ENCODE measurements around the gene CXCR1.

The CXCR1 gene

DNA sequence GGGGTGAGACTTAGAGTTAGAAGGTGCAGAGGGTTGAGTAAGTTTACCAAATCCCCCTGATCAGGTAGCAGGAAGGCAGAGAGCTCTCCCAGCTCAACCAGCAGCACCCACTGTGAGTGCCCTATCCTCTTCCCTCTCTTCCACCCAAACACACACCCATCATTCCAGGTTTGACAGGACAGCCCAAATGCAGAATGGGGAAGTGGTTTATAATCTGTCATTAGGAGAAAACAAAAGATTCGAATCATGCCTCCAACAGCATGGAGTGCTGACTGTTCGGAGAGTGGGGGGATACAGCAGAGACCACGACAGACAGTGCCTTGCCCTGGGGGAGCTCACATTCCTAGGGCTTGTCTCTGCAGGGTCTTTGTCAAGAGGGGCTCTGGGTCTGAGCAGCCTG, 29.2 kb downstream of the CXCR1 start:
- H4K20me1 ChIP-seq (ENCODE audit: insufficient read depth, low read length), result no peaks in the 10 kb centered on the region
- no peaks in the 10 kb centered on the region for H3K4me1 ChIP-seq (ENCODE audit: insufficient read depth, low read length, severe bottlenecking)
- no peak overlapping the region for H3K9ac ChIP-seq (ENCODE audit: low read length)
- H3K4me3 ChIP-seq (ENCODE audit: low read depth, low read length, poor library complexity, severe bottlenecking), result no peak overlapping the region
- no peaks in the 10 kb centered on the region for H3K9me2 ChIP-seq (ENCODE audit: low read depth, low read length)
- no peaks in the 10 kb centered on the region for H3K36me3 ChIP-seq (ENCODE audit: insufficient read depth, low read length)
- H2AFZ ChIP-seq (ENCODE audit: low read length), result no peak overlapping the region
- H3K27ac ChIP-seq (ENCODE audit: low read depth, low read length, poor library complexity, severe bottlenecking), result no peak overlapping the region
- TF ChIP-seq, protein P1, sequence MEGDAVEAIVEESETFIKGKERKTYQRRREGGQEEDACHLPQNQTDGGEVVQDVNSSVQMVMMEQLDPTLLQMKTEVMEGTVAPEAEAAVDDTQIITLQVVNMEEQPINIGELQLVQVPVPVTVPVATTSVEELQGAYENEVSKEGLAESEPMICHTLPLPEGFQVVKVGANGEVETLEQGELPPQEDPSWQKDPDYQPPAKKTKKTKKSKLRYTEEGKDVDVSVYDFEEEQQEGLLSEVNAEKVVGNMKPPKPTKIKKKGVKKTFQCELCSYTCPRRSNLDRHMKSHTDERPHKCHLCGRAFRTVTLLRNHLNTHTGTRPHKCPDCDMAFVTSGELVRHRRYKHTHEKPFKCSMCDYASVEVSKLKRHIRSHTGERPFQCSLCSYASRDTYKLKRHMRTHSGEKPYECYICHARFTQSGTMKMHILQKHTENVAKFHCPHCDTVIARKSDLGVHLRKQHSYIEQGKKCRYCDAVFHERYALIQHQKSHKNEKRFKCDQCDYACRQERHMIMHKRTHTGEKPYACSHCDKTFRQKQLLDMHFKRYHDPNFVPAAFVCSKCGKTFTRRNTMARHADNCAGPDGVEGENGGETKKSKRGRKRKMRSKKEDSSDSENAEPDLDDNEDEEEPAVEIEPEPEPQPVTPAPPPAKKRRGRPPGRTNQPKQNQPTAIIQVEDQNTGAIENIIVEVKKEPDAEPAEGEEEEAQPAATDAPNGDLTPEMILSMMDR (IDR thresholded peaks at IDR 0.05; ENCODE audit: low read length), result no peak
- no peak for TF ChIP-seq EZH2 (IDR thresholded peaks at IDR 0.05; ENCODE audit: borderline replicate concordance, low read length)
- no peak overlapping the region for H3K4me2 ChIP-seq (ENCODE audit: low read length)
- no peaks in the 10 kb centered on the region for H3F3A ChIP-seq (ENCODE audit: insufficient read depth, low read length)
- no peaks in the 10 kb centered on the region for H3K79me2 ChIP-seq (ENCODE audit: insufficient read depth, low read length)
- H3K27me3 ChIP-seq (ENCODE audit: insufficient read depth, low read length), result no peaks in the 10 kb centered on the region
- H3K9me3 ChIP-seq (ENCODE audit: low read length), result no peaks in the 10 kb centered on the region

- no peaks in the 10 kb centered on the region for H3K9me3 ChIP-seq (ENCODE audit: low read length)
- no peak overlapping the region for H3K4me3 ChIP-seq (ENCODE audit: low read depth, low read length, poor library complexity, severe bottlenecking)
- no peak overlapping the region for H3K4me2 ChIP-seq (ENCODE audit: low read length)
- H3F3A ChIP-seq (ENCODE audit: insufficient read depth, low read length), result no peaks in the 10 kb centered on the region
- peaks cover 18% of the 10 kb centered on the region for H3K27me3 ChIP-seq (ENCODE audit: insufficient read depth, low read length)
- H3K9me2 ChIP-seq (ENCODE audit: low read depth, low read length), result no peaks in the 10 kb centered on the region
- H2AFZ ChIP-seq (ENCODE audit: low read length), result no peak overlapping the region
- H4K20me1 ChIP-seq (ENCODE audit: insufficient read depth, low read length), result no peaks in the 10 kb centered on the region
- no peaks in the 10 kb centered on the region for H3K4me1 ChIP-seq (ENCODE audit: insufficient read depth, low read length, severe bottlenecking)
- TF ChIP-seq EZH2 (IDR thresholded peaks at IDR 0.05; ENCODE audit: borderline replicate concordance, low read length), result no peak
- TF ChIP-seq, protein P1 (IDR thresholded peaks at IDR 0.05; ENCODE audit: low read length), result no peak
- no peaks in the 10 kb centered on the region for H3K79me2 ChIP-seq (ENCODE audit: insufficient read depth, low read length)
- H3K36me3 ChIP-seq (ENCODE audit: insufficient read depth, low read length), result no peaks in the 10 kb centered on the region
- H3K27ac ChIP-seq (ENCODE audit: low read depth, low read length, poor library complexity, severe bottlenecking), result no peak overlapping the region
- H3K9ac ChIP-seq (ENCODE audit: low read length), result no peak overlapping the region
Measured at GRCh38 chr2:218130822-218131221, 35.9 kb downstream of the CXCR1 start.

DNA sequence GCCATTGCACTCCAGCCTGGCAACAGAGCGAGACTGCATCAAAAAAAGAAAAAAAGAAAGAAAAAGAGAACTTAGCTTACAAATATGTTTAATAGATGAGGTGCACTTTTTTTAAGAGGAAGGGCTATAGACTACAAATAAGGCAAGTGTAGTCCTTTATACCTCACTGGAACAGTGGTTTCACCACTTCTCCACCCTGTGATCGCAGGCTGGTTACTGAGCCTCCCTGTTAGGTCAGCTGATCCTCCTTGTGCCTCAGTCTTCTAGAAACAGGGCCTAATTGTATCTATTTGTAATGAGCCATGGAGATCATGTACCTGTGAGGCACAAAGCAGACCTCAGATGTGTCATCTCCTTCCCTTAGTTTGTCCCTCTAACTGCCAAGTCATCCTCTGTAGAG, 36.4 kb downstream of the CXCR1 start:
- Histone ChIP-seq H3K9me2 (ENCODE audit: low read depth, low read length) (no peaks in the 10 kb centered on the region), H3K4me3 (ENCODE audit: low read depth, low read length, poor library complexity, severe bottlenecking) (no peak overlapping the region), H3K27me3 (ENCODE audit: insufficient read depth, low read length) (peaks cover 19% of the 10 kb centered on the region), H2AFZ (ENCODE audit: low read length) (no peak overlapping the region), H3K36me3 (ENCODE audit: insufficient read depth, low read length) (no peaks in the 10 kb centered on the region), H4K20me1 (ENCODE audit: insufficient read depth, low read length) (no peaks in the 10 kb centered on the region), H3K79me2 (ENCODE audit: insufficient read depth, low read length) (no peaks in the 10 kb centered on the region), H3K9ac (ENCODE audit: low read length) (no peak overlapping the region), H3K27ac (ENCODE audit: low read depth, low read length, poor library complexity, severe bottlenecking) (no peak overlapping the region), H3K4me2 (ENCODE audit: low read length) (no peak overlapping the region), H3K4me1 (ENCODE audit: insufficient read depth, low read length, severe bottlenecking) (no peaks in the 10 kb centered on the region), H3F3A (ENCODE audit: insufficient read depth, low read length) (no peaks in the 10 kb centered on the region), H3K9me3 (ENCODE audit: low read length) (no peaks in the 10 kb centered on the region)
- no peak for TF ChIP-seq EZH2 (IDR thresholded peaks at IDR 0.05; ENCODE audit: borderline replicate concordance, low read length)
- TF ChIP-seq, protein P1 (IDR thresholded peaks at IDR 0.05; ENCODE audit: low read length), result no peak

All from OCI-LY1 (cell line).